K562 (cell line): Measurements from ENCODE around the gene PNKD. TPM values are rescaled to one million over a fixed set of nuclear protein-coding genes. Genes with fewer than 3 reads are reported as not detected.

Experiments used
- DACH1 ChIP-seq: fragments of 450-650 bp; IDR thresholded peaks from 2 replicates; pipeline ENCODE4 v1.6.1; 2018; ENCODE audit not compliant: partially characterized antibody
- KDM4B ChIP-seq, 2 experiments: fragments of 450-650 bp in 1 of 2; sonication (generic) in 1 of 2; IDR thresholded peaks; 2 replicates each; pipeline ENCODE4 v1.6.1; 2016 to 2017; ENCODE audit warnings: borderline replicate concordance in 2 of 2, antibody characterized with exemption in 1 of 2, low read depth in 1 of 2, mild to moderate bottlenecking in 1 of 2
- MAFF ChIP-seq: IDR thresholded peaks from 2 replicates; pipeline ENCODE4 v1.6.1; 2012; ENCODE audit warnings: low read length, improper control_type of control experiment
- NCOA2 ChIP-seq, 2 experiments: fragments of 450-650 bp; IDR thresholded peaks; 2 replicates each; pipeline ENCODE4 v1.6.1; 2018; ENCODE audit warnings: mild to moderate bottlenecking in 2 of 2, moderate library complexity in 1 of 2; ENCODE audit not compliant: partially characterized antibody in 2 of 2
- NRF1 ChIP-seq, 2 experiments: fragments of 450-650 bp; IDR thresholded peaks in 1 of 2; conservative IDR thresholded peaks in 1 of 2; 2 replicates each; pipeline ENCODE4 v1.6.1; 2014; ENCODE audit warnings: mild to moderate bottlenecking in 2 of 2
- POLR3G ChIP-seq: IDR thresholded peaks from 2 replicates; pipeline ENCODE4 v1.6.1; 2011; ENCODE audit not compliant: insufficient read length, insufficient replicate concordance; ENCODE audit errors: extremely low read depth
- SETDB1 ChIP-seq: IDR thresholded peaks from one replicate; pipeline ENCODE4 v1.6.1; 2012; ENCODE audit warnings: low read length, control low read depth, inconsistent platforms
- SRSF9 ChIP-seq: fragments of 200-400 bp; formaldehyde crosslinking; IDR thresholded peaks from 2 replicates; pipeline ENCODE4 v1.6.1; 2017; ENCODE audit warnings: low read depth, low read length, borderline replicate concordance
- YY1 ChIP-seq, 3 experiments: IDR thresholded peaks; 2 replicates each; pipeline ENCODE4 v1.6.1; 2011; ENCODE audit warnings: low read length in 2 of 3, mild to moderate bottlenecking in 2 of 3, moderate library complexity in 2 of 3, borderline replicate concordance in 1 of 3, control low read depth in 1 of 3, low read depth in 1 of 3; ENCODE audit not compliant: insufficient read depth in 3 of 3, insufficient replicate concordance in 2 of 3, control insufficient read depth in 1 of 3, insufficient read length in 1 of 3; ENCODE audit errors: extremely low read depth in 1 of 3
- ZBTB7A ChIP-seq: IDR thresholded peaks from 2 replicates; pipeline ENCODE4 v1.6.1; 2011; ENCODE audit warnings: low read depth, mild to moderate bottlenecking, low read length, moderate library complexity, borderline replicate concordance; ENCODE audit not compliant: control insufficient read depth
- ZNF436 ChIP-seq: fragments of 250-450, 450-650 bp; sonication (Bioruptor Pico); formaldehyde crosslinking; IDR thresholded peaks from 2 replicates; pipeline ENCODE4 v1.7.0; 2020; ENCODE audit warnings: mild to moderate bottlenecking
- polyA plus RNA-seq, 8 experiments: library from polyadenylated mRNA; depleted of rRNA in 4 of 8; stranded (reverse) in 5 of 8; unstranded in 3 of 8; fragments of >200 nt; fragmentation: Nextera tagmentation in 2 of 8; fragmentation: Illumina TruSeq in 1 of 8; extraction: Ambion mirVana in 2 of 8; extraction: Trizol in 1 of 8; gene quantifications; 2 replicates each; pipeline versions ENCODE4 v1.2.1 to v1.2.3, GENCODE V29; 2011 to 2014; ENCODE audit warnings: inconsistent platforms in 1 of 8, missing spikeins in 1 of 8
- total RNA-seq, 7 experiments: library from RNA; depleted of rRNA in 6 of 7; stranded (reverse); fragments of >200 nt in 6 of 7; fragmentation: Illumina TruSeq in 2 of 7; extraction: Trizol in 2 of 7; gene quantifications; 2 replicates each; pipeline versions ENCODE4 v1.2.1 to v1.2.3, GENCODE V29; 2011 to 2021; ENCODE audit warnings: low replicate concordance in 1 of 7
- TF ChIP-seq, protein P1 (sequence below): sonication (generic); formaldehyde crosslinking; IDR thresholded peaks from 2 replicates; pipeline ENCODE4 v1.8.0; 2023; ENCODE audit warnings: mild to moderate bottlenecking, missing genetic modification reagents
- TF ChIP-seq, protein P2 (sequence below): sonication (generic); formaldehyde crosslinking; IDR thresholded peaks from 2 replicates; pipeline ENCODE4 v1.8.0; 2023; ENCODE audit warnings: missing genetic modification reagents, mild to moderate bottlenecking, borderline replicate concordance
- TF ChIP-seq, protein P3 (sequence below), 2 experiments: fragments of 450-650 bp; IDR thresholded peaks; 2 replicates each; pipeline ENCODE4 v1.6.1; 2016

Gene PNKD
- total and polyA plus RNA-seq, 9 of the 15 experiments (the other 6 are each of a cell fraction or from before 2014, with no cell fraction given): 26.0 to 105 (median 60.1) TPM

DNA sequence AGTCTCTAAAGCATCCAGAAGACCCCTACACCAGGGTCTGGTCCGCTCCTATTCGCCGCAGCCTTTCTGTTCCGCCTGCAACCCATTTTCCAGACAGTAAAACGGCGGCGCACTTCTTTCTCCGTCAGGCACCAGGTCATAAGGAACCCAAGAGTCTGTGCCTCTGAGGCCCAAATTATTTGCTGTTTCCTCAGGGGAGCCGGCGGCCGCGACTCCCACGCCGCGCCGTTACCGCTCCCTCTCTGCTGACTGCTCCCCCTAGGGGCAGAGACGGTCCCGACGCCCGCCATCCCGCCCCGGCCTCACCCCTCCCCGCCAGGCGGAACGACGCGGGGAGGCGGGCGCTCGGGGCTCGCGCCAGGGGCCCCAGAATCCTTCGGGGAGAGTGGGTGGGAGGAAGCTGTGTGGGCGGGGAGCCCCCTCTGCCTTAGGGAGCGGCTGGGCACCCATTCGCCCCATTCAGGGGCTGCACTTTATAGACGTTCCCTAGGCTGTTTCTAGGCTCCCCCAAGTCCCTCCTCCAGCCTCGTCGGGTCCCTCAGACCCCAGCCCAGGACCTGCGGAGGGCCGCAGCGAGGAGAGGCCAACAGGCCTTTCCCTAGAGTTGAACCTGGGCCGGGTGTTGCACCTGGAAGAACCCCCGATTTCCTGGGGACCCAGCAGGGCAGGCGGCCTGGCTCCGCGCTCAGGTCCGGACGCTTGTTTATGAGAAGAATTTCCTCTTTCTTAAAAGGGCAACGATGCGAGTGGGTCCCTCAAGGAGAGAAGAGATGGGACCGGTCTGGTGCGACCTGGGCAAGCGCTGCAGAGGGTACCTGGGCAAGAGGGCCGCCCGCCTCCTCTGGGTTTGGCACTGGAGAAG, 125.7 kb downstream of the PNKD start (continued):
- TF ChIP-seq ZNF436 (no peak), SETDB1 (no peak), SRSF9 (no peak), ZBTB7A (peak; percentile 93), POLR3G (no peak), DACH1 (peak; percentile 27), NRF1 (conservative IDR thresholded peaks at IDR 0.05 in 1 of 2, IDR thresholded peaks at IDR 0.05 in 1 of 2) (peak; percentile 24 to 44; a peak in 3 of 4 replicates), MAFF (no peak), NCOA2 (IDR thresholded peaks at IDR 0.05; ENCODE audit: partially characterized antibody in 2 of 2) (peak in 1 of 2 experiments; percentile 99), YY1 (IDR thresholded peaks at IDR 0.05; ENCODE audit: borderline replicate concordance in 1 of 3, control insufficient read depth in 1 of 3, extremely low read depth in 1 of 3, insufficient read depth in 3 of 3, insufficient read length in 1 of 3, insufficient replicate concordance in 2 of 3, low read depth in 1 of 3, low read length in 2 of 3) (peak in 2 of 3 experiments; percentile 66 to 82), KDM4B (IDR thresholded peaks at IDR 0.05; ENCODE audit: borderline replicate concordance in 2 of 2, low read depth in 1 of 2) (no peak; a peak in 1 of 4 replicates)
- TF ChIP-seq, protein P1, sequence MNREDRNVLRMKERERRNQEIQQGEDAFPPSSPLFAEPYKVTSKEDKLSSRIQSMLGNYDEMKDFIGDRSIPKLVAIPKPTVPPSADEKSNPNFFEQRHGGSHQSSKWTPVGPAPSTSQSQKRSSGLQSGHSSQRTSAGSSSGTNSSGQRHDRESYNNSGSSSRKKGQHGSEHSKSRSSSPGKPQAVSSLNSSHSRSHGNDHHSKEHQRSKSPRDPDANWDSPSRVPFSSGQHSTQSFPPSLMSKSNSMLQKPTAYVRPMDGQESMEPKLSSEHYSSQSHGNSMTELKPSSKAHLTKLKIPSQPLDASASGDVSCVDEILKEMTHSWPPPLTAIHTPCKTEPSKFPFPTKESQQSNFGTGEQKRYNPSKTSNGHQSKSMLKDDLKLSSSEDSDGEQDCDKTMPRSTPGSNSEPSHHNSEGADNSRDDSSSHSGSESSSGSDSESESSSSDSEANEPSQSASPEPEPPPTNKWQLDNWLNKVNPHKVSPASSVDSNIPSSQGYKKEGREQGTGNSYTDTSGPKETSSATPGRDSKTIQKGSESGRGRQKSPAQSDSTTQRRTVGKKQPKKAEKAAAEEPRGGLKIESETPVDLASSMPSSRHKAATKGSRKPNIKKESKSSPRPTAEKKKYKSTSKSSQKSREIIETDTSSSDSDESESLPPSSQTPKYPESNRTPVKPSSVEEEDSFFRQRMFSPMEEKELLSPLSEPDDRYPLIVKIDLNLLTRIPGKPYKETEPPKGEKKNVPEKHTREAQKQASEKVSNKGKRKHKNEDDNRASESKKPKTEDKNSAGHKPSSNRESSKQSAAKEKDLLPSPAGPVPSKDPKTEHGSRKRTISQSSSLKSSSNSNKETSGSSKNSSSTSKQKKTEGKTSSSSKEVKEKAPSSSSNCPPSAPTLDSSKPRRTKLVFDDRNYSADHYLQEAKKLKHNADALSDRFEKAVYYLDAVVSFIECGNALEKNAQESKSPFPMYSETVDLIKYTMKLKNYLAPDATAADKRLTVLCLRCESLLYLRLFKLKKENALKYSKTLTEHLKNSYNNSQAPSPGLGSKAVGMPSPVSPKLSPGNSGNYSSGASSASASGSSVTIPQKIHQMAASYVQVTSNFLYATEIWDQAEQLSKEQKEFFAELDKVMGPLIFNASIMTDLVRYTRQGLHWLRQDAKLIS (CRISPR knock-in tag): peak; percentile 84; the same call in 1 of the 2 replicates
- TF ChIP-seq, protein P2, sequence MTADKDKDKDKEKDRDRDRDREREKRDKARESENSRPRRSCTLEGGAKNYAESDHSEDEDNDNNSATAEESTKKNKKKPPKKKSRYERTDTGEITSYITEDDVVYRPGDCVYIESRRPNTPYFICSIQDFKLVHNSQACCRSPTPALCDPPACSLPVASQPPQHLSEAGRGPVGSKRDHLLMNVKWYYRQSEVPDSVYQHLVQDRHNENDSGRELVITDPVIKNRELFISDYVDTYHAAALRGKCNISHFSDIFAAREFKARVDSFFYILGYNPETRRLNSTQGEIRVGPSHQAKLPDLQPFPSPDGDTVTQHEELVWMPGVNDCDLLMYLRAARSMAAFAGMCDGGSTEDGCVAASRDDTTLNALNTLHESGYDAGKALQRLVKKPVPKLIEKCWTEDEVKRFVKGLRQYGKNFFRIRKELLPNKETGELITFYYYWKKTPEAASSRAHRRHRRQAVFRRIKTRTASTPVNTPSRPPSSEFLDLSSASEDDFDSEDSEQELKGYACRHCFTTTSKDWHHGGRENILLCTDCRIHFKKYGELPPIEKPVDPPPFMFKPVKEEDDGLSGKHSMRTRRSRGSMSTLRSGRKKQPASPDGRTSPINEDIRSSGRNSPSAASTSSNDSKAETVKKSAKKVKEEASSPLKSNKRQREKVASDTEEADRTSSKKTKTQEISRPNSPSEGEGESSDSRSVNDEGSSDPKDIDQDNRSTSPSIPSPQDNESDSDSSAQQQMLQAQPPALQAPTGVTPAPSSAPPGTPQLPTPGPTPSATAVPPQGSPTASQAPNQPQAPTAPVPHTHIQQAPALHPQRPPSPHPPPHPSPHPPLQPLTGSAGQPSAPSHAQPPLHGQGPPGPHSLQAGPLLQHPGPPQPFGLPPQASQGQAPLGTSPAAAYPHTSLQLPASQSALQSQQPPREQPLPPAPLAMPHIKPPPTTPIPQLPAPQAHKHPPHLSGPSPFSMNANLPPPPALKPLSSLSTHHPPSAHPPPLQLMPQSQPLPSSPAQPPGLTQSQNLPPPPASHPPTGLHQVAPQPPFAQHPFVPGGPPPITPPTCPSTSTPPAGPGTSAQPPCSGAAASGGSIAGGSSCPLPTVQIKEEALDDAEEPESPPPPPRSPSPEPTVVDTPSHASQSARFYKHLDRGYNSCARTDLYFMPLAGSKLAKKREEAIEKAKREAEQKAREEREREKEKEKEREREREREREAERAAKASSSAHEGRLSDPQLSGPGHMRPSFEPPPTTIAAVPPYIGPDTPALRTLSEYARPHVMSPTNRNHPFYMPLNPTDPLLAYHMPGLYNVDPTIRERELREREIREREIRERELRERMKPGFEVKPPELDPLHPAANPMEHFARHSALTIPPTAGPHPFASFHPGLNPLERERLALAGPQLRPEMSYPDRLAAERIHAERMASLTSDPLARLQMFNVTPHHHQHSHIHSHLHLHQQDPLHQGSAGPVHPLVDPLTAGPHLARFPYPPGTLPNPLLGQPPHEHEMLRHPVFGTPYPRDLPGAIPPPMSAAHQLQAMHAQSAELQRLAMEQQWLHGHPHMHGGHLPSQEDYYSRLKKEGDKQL (CRISPR knock-in tag): no peak
- TF ChIP-seq, protein P3, sequence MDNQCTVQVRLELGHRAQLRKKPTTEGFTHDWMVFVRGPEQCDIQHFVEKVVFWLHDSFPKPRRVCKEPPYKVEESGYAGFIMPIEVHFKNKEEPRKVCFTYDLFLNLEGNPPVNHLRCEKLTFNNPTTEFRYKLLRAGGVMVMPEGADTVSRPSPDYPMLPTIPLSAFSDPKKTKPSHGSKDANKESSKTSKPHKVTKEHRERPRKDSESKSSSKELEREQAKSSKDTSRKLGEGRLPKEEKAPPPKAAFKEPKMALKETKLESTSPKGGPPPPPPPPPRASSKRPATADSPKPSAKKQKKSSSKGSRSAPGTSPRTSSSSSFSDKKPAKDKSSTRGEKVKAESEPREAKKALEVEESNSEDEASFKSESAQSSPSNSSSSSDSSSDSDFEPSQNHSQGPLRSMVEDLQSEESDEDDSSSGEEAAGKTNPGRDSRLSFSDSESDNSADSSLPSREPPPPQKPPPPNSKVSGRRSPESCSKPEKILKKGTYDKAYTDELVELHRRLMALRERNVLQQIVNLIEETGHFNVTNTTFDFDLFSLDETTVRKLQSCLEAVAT (IDR thresholded peaks at IDR 0.05): peak in 1 of 2 experiments; percentile 88; a peak in 2 of 4 replicates
